Thoracic aorta (tissue), 2 donors: ENCODE data around the gene DUSP19. TPM values are rescaled to one million over a fixed set of nuclear protein-coding genes. Genes with fewer than 3 reads are reported as not detected.

Source experiments
- ATAC-seq: fragments of 150-250 bp; one replicate; pipeline ENCODE4 v1.8.0; 2017; ENCODE audit warnings: low read depth; ENCODE audit not compliant: insufficient number of reproducible peaks, low FRiP score
- DNase-seq: peaks from one replicate; pipeline ENCODE4 v3.0.0-alpha.2; 2020; ENCODE audit warnings: low spot score
- H3K27ac ChIP-seq, 2 donors: fragments of 200-600 bp; sonication (generic); 1 replicate in 1 of 2; 2 replicates in 1 of 2; pipeline ENCODE4 v1.5.1; 2016; ENCODE audit warnings: mild to moderate bottlenecking in 2 of 2, moderate library complexity in 2 of 2
- H3K27me3 ChIP-seq: fragments of 200-600 bp; sonication (generic); replicated peaks from 2 replicates; pipeline ENCODE4 v1.6.0; 2016; ENCODE audit warnings: mild to moderate bottlenecking; ENCODE audit not compliant: insufficient read depth
- H3K36me3 ChIP-seq: fragments of 200-600 bp; sonication (generic); one replicate; pipeline ENCODE4 v1.5.1; 2016
- H3K4me1 ChIP-seq, 2 donors: fragments of 200-600 bp; sonication (generic); 1 replicate in 1 of 2; 2 replicates in 1 of 2; pipeline versions ENCODE4 v1.5.1 to v1.6.0; 2016; ENCODE audit warnings: low read depth in 2 of 2, mild to moderate bottlenecking in 1 of 2; ENCODE audit not compliant: control insufficient read depth in 1 of 2
- H3K4me3 ChIP-seq: fragments of 200-600 bp; sonication (generic); 2 replicates; pipeline ENCODE4 v1.5.1; 2016; ENCODE audit warnings: mild to moderate bottlenecking
- H3K9me3 ChIP-seq: fragments of 200-600 bp; sonication (generic); 2 replicates; pipeline ENCODE4 v1.5.1; 2016
- total RNA-seq, 2 donors: library from RNA; depleted of rRNA; stranded (reverse); fragments of >200 nt; gene quantifications; one replicate each; pipeline versions ENCODE4 v1.1.0 to v1.2.3, GENCODE V29; 2016
- TF ChIP-seq, protein P1 (sequence below): fragments of 200-600 bp; sonication (generic); IDR thresholded peaks from one replicate; pipeline ENCODE4 v1.5.1; 2019; ENCODE audit warnings: antibody characterized with exemption

The DUSP19 gene
- total RNA-seq, 2 donors from 2014 or later: 5.7 to 14.1 TPM

DNA sequence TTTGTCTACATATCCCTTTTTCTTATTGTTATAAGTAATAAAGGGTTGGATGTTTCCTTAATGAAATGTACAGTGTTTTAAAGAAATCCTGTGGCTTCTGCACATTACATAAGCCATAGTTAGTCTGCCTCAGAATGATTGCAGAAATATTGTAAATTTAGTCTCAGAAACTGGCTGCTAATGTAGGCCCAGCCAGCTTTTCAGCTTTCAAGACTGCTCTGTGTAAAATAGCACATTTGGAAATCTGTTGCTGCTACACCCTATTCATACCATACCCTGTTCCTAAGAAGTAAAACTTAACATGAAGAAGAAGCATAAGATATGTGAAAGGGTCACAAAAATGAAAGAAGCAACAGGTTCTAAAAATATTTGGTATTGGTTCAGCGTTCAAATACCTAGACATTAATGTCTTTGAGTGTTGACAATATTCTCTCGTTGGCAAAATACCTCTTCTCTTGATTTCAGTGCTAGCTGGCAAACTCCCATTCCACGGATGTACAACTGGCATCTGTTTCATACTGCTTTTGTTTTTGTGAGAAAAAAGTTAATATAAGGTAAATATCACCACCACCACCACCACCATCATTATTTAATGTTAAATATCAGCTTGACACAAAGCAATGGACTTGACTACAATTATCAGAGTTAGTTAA is 21.1 kb upstream of the DUSP19 start:
- Histone ChIP-seq H3K9me3 (no peaks in the 10 kb centered on the region), H3K36me3 (no peaks in the 10 kb centered on the region), H3K4me1 (peaks cover 3 to 24% of the 10 kb centered on the region in 2 donors), H3K27ac (peak overlapping the region; percentile 7 to 50), H3K27me3 (no peaks in the 10 kb centered on the region), H3K4me3 (no peak overlapping the region)
- ATAC-seq (no peak), DNase-seq (no peak)
- TF ChIP-seq, protein P1, sequence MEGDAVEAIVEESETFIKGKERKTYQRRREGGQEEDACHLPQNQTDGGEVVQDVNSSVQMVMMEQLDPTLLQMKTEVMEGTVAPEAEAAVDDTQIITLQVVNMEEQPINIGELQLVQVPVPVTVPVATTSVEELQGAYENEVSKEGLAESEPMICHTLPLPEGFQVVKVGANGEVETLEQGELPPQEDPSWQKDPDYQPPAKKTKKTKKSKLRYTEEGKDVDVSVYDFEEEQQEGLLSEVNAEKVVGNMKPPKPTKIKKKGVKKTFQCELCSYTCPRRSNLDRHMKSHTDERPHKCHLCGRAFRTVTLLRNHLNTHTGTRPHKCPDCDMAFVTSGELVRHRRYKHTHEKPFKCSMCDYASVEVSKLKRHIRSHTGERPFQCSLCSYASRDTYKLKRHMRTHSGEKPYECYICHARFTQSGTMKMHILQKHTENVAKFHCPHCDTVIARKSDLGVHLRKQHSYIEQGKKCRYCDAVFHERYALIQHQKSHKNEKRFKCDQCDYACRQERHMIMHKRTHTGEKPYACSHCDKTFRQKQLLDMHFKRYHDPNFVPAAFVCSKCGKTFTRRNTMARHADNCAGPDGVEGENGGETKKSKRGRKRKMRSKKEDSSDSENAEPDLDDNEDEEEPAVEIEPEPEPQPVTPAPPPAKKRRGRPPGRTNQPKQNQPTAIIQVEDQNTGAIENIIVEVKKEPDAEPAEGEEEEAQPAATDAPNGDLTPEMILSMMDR: no peak

DNA sequence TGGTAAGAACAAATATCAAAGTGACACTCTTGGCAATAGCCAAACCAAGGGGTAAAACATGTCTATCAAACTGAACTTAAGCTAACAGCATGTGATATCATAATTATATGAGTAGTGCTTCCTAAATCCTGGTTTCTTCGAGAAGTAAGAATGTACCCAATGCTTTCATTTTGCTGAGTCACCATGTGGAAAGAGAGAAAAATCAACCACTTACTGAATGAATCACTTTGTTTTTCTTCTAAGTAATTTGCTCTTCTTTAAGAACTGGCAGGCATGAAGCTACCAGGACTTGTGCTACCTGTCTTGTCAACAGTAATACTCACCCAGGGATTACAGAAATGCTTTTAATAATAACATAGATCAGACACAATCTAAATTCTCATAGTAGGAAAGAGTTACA is 19.0 kb upstream of the DUSP19 start:
- H3K36me3 ChIP-seq: no peaks in the 10 kb centered on the region
- peaks cover 3 to 30% of the 10 kb centered on the region in 2 donors for H3K4me1 ChIP-seq
- TF ChIP-seq, protein P1: no peak
- no peaks in the 10 kb centered on the region for H3K9me3 ChIP-seq
- DNase-seq: no peak
- ATAC-seq: no peak
- H3K27me3 ChIP-seq: no peaks in the 10 kb centered on the region
- H3K27ac ChIP-seq: no peak overlapping the region
- H3K4me3 ChIP-seq: no peak overlapping the region

DNA sequence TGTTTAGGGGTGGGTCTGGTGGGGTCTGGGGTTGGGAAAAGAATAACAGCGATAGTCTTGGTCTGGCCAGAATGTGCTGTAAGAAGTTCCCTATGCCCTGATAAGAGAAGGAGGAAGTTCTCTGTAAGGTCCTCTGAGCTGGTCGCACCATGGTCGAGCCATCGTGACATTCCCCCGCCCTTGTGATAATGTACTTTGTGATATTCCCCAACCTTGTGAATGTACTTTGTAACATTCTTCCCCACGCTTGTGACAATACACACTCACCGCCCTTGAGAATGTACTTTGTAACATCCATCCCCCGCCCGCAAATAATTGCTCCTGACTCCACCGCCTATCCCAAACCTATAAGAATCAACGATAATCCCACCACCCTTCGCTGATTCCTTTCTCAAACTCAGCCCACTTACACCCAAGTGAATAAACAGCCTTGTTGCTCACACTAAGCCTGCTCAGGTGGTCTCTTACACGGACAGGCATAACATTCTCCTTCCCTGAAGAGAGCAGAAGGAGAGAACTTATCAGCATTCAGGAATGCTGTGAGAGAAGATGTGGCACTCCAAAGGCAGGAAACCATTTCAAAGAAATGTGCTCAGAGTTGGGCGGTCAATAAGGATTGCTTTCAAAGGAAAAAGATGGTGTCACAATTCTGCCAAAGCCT is 17.8 kb upstream of the DUSP19 start:
- no peak for DNase-seq
- Histone ChIP-seq H3K9me3 (no peaks in the 10 kb centered on the region), H3K4me3 (no peak overlapping the region), H3K36me3 (no peaks in the 10 kb centered on the region), H3K4me1 (peaks cover 3 to 30% of the 10 kb centered on the region in 2 donors), H3K27ac (no peak overlapping the region), H3K27me3 (no peaks in the 10 kb centered on the region)
- no peak for ATAC-seq
- TF ChIP-seq, protein P1: no peak

DNA sequence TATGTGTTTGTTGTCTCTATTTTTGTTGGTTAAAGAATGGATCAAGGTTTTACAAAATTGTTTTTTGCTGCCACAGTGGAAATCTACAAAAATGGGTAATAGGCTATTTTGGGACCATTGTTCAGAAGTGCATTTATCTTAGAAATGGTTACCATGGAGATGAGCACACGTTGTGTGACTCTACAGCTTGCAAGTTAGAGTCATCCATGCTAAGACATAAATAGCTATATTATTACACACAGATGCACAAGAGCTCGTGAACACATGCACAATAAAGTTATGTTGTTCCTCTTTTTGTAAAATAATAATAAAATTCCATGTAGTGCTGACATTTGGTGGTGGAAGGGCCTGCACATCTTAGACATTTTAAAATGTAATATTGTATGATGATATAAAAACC is 15.5 kb upstream of the DUSP19 start:
- ATAC-seq: peak; percentile 71

DNA sequence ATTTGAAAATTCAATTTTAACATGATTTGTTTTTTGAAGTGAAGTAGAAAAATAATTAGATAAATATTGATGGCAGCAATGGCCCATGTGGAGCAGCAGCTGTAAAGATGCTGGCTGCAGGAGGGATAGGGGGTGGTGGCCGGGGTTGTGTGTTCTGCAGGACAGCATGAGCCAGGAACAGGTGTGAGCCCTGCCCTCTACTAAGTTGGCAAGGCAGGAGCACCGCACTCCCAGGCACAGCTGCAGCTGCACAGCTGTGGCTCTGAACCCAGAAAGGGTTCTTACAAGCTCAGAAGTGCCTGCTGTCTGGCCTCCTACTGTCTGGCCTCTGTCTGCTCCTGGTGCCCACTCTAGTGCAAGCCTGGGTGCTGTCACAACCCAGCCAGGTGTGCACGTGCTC is 10.0 kb upstream of the DUSP19 start:
- DNase-seq: no peak
- TF ChIP-seq, protein P1: no peak

More for the DNA sequence above, 15.5 kb upstream of the DUSP19 start:
- H3K9me3 ChIP-seq: no peaks in the 10 kb centered on the region
- peaks cover 0 to 15% of the 10 kb centered on the region in 2 donors for H3K4me1 ChIP-seq
- H3K27ac ChIP-seq: no peak overlapping the region
- no peak overlapping the region for H3K4me3 ChIP-seq
- H3K36me3 ChIP-seq: no peaks in the 10 kb centered on the region
- TF ChIP-seq, protein P1: no peak
- no peak for DNase-seq
- H3K27me3 ChIP-seq: no peaks in the 10 kb centered on the region

More for the DNA sequence above, 10.0 kb upstream of the DUSP19 start:
- Histone ChIP-seq H3K27me3 (no peaks in the 10 kb centered on the region), H3K27ac (no peak overlapping the region), H3K36me3 (no peaks in the 10 kb centered on the region), H3K4me1 (no peaks in the 10 kb centered on the region), H3K4me3 (no peak overlapping the region), H3K9me3 (no peaks in the 10 kb centered on the region)
- no peak for ATAC-seq
